GM12864 (cell line): ENCODE measurements around the gene CD79A.

ENCODE experiments used
- DNase-seq: peaks from one replicate; pipeline ENCODE4 v3.0.0-alpha.2; 2011; ENCODE audit warnings: low read depth
- H3K4me3 ChIP-seq: 2 replicates; pipeline ENCODE4 v1.5.1; 2011; ENCODE audit warnings: mild to moderate bottlenecking, low read depth, low read length, control low read depth
- CTCF ChIP-seq: IDR thresholded peaks from 2 replicates; pipeline ENCODE4 v1.5.1; 2011; ENCODE audit warnings: low read depth, mild to moderate bottlenecking, moderate library complexity, low read length, control low read depth, inconsistent platforms; ENCODE audit errors: missing control alignments

The CD79A gene

GRCh38 chr19:41897820-41898219 is 20.7 kb downstream of the CD79A start:
- no peak for TF ChIP-seq CTCF
- DNase-seq: no peak
- no peak overlapping the region for H3K4me3 ChIP-seq

DNA sequence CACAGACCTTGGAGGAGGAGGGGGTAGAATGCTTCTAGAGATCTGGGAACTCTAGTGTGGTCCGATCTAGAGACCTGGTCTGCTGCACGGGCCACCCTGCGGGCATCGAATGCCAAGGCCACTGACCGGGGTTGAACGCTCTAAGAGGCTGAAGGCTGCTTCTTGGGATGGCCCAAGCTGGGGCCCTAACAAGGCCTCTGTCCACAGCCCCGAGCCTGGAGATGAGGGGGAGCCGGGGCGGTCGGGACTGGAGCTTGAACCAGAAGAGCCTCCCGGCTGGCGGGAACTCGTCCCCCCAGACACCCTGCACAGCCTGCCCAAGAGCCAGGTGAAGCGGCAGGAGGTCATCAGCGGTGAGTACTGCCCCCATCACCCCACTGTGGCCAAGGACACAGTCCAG is 21.2 kb downstream of the CD79A start:
- no peak for DNase-seq
- TF ChIP-seq CTCF: no peak
- no peak overlapping the region for H3K4me3 ChIP-seq

GRCh38 chr19:41901707-41902360 is 24.8 kb downstream of the CD79A start:
- H3K4me3 ChIP-seq: no peak overlapping the region
- DNase-seq: no peak
- TF ChIP-seq CTCF: no peak

GRCh38 chr19:41902594-41902993 is 25.5 kb downstream of the CD79A start:
- H3K4me3 ChIP-seq: no peak overlapping the region
- TF ChIP-seq CTCF: no peak
- no peak for DNase-seq

DNA sequence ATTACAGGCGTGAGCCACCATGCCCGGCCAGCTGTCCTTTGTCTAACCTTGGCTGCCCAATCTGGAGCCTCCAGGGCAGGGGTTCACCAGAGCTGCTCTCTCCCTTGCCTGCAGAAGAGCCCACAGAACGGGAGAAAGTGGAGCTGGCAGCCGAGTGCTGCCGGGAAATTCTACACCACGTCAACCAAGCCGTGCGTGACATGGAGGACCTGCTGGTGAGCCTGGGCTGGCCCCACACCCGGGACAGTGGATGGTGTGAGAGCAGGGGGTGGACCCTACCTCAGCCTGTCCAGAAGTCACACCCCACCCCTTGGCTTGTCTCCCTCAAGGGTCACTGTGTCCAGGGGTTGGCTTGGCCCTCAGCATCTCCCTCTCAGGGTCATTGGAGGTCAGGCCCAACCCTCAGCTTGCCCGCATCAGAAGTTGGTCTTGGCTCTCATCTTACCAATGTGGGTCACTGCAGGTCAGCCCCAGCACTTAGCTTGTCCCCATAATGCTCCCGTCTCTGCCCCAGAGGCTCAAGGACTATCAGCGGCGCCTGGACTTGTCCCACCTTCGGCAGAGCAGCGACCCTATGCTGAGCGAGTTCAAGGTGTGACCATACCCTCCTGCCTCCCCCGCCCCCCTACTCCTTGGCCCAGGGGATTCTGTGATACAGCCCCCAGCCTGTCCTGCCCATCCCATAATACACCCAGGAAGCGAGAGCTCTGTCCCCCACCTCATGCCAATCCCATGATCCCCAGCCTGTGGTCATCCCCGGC is 26.3 kb downstream of the CD79A start:
- H3K4me3 ChIP-seq: no peak overlapping the region
- TF ChIP-seq CTCF: no peak
- DNase-seq: no peak

GRCh38 chr19:41904118-41904870 is 27.2 kb downstream of the CD79A start:
- DNase-seq: no peak
- TF ChIP-seq CTCF: no peak
- H3K4me3 ChIP-seq: no peak overlapping the region
